Esophagus muscularis mucosa (tissue), 4 donors: ENCODE measurements around the gene MED25. TPM values are rescaled to one million over a fixed set of nuclear protein-coding genes. Genes with fewer than 3 reads are reported as not detected.

Experiments used
- DNase-seq: peaks from one replicate; pipeline ENCODE4 v3.0.0-alpha.2; 2017; ENCODE audit errors: extremely low spot score
- H3K27ac ChIP-seq, 4 donors: fragments of 200-600 bp; sonication (generic); replicated peaks in 1 of 4; 1 replicate in 3 of 4; 2 replicates in 1 of 4; pipeline ENCODE4 v1.5.1; 2016 to 2019; ENCODE audit warnings: mild to moderate bottlenecking in 1 of 4
- H3K27me3 ChIP-seq, 4 donors: fragments of 200-600 bp; sonication (generic); one replicate each; pipeline versions ENCODE4 v1.5.1 to v1.6.0; 2016 to 2019
- H3K36me3 ChIP-seq, 4 donors: fragments of 200-600 bp; sonication (generic); one replicate each; pipeline ENCODE4 v1.5.1; 2016 to 2019
- H3K4me1 ChIP-seq, 4 donors: fragments of 200-600 bp; sonication (generic); one replicate each; pipeline ENCODE4 v1.5.1; 2016 to 2019
- H3K4me3 ChIP-seq, 4 donors: fragments of 200-600 bp; sonication (generic); 1 replicate in 2 of 4; 2 replicates in 2 of 4; pipeline ENCODE4 v1.5.1; 2016 to 2019; ENCODE audit warnings: mild to moderate bottlenecking in 4 of 4, moderate library complexity in 1 of 4
- H3K9me3 ChIP-seq, 4 donors: fragments of 200-600 bp; sonication (generic); 1 replicate in 3 of 4; 2 replicates in 1 of 4; pipeline ENCODE4 v1.5.1; 2016 to 2019
- EP300 ChIP-seq: sonication (generic); formaldehyde crosslinking; IDR thresholded peaks from one replicate; pipeline ENCODE4 v1.6.1; 2017; ENCODE audit warnings: antibody characterized with exemption
- POLR2A ChIP-seq: fragments of 450-650 bp; IDR thresholded peaks from one replicate; pipeline ENCODE4 v1.6.1; 2017; ENCODE audit warnings: antibody characterized with exemption, moderate library complexity, mild to moderate bottlenecking, low read depth
- POLR2AphosphoS5 ChIP-seq, 2 donors: sonication (generic); formaldehyde crosslinking; IDR thresholded peaks; one replicate each; pipeline ENCODE4 v1.6.1; 2017; ENCODE audit warnings: antibody characterized with exemption in 2 of 2
- WGBS: methylation state at CpG from one replicate; pipeline ENCODE4 v1.1.5; 2018; 5-methylcytosine and 5-hydroxymethylcytosine counted together
- intact Hi-C: fragments of 100-400 bp; cut with DNase I; formaldehyde crosslinking; loops from one replicate; pipeline ENCODE4 v1.15.1; 2023
- total RNA-seq, 4 donors: library from RNA; depleted of rRNA; stranded (reverse); fragments of >200 nt; gene quantifications; one replicate each; pipeline versions ENCODE4 v1.1.0 to v1.2.1, GENCODE V29; 2016
- TF ChIP-seq, protein P1 (sequence below), 3 experiments: fragments of 200-600 bp in 2 of 3; fragments of 450-650 bp in 1 of 3; sonication (generic) in 2 of 3; IDR thresholded peaks; one replicate each; pipeline ENCODE4 v1.5.1; 2017 to 2019; ENCODE audit warnings: antibody characterized with exemption in 3 of 3, mild to moderate bottlenecking in 2 of 3, moderate library complexity in 1 of 3

MED25 gene
- total RNA-seq, 4 donors from 2014 or later, result 22.5 to 36.0 (median 34.1) TPM

DNA sequence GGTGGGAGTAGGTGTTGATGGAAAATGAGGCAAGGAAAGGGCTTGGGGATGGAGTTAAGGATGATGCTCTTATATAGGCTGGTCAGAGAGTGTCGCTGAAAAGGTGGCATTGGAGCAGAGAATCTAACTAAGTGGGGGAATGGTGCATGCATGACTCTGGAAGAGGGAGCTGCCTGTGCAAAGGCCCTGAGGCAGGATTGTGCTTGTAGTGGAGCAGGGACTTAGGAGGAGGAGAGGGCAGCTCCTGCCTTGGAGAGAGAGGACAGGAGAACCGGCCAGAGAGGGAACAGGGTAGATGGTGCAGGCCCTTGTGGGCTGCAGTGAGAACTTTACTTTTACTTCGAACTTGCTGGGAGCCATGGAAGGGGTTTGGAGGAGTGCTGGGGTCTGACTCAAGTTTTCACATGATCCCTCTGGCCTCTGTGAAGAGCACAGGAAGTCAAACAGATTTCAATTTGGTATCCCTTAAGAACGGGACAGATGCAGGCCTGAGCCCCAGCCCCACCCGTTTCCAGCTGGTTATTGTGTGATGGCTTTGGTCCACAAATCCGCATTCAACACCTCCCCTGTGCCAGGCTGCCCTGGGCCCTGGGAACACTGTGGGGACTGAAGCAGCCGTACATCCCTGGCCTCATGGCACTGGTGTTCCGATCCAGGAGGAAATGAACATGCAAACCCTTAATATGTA lies 44.3 kb upstream of the MED25 start:
- Histone ChIP-seq H3K9me3 (no peaks in the 10 kb centered on the region), H3K27me3 (no peaks in the 10 kb centered on the region), H3K36me3 (peaks cover 6 to 21% (median 14%) of the 10 kb centered on the region in 4 donors), H3K4me1 (peaks cover 9 to 33% (median 14%) of the 10 kb centered on the region in 4 donors), H3K4me3 (no peak overlapping the region), H3K27ac (no peak overlapping the region)
- WGBS, result 85% methylated on average over 6 of the region's 8 CpGs
- no peak for DNase-seq
- TF ChIP-seq EP300 (no peak), POLR2A (no peak), POLR2AphosphoS5 (IDR thresholded peaks at IDR 0.05) (no peak)
- TF ChIP-seq, protein P1, sequence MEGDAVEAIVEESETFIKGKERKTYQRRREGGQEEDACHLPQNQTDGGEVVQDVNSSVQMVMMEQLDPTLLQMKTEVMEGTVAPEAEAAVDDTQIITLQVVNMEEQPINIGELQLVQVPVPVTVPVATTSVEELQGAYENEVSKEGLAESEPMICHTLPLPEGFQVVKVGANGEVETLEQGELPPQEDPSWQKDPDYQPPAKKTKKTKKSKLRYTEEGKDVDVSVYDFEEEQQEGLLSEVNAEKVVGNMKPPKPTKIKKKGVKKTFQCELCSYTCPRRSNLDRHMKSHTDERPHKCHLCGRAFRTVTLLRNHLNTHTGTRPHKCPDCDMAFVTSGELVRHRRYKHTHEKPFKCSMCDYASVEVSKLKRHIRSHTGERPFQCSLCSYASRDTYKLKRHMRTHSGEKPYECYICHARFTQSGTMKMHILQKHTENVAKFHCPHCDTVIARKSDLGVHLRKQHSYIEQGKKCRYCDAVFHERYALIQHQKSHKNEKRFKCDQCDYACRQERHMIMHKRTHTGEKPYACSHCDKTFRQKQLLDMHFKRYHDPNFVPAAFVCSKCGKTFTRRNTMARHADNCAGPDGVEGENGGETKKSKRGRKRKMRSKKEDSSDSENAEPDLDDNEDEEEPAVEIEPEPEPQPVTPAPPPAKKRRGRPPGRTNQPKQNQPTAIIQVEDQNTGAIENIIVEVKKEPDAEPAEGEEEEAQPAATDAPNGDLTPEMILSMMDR (IDR thresholded peaks at IDR 0.05), result no peak
- intact Hi-C loops, result no loop called here

DNA sequence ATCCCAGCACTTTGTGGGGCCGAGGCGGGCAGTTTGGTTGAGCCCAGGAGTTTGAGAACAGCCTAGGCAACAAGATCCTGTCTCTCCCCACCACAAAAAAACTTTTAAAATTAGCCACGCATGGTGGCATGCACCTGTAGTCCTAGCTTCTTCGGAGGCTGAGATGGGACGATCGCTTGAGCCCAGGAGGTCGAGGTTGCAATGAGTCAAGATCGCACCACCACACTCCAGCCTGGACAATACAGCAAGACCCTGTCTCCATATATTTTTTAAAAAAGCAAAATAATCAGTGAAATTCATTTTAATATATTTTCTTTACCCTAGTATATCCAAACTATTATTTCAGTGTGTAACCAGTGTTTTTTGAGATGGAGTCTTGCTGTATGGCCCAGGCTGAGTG lies 43.1 kb upstream of the MED25 start:
- TF ChIP-seq EP300 (no peak), POLR2AphosphoS5 (IDR thresholded peaks at IDR 0.05) (no peak), POLR2A (no peak)
- TF ChIP-seq, protein P1 (IDR thresholded peaks at IDR 0.05), result no peak
- no peaks in the 10 kb centered on the region for H3K9me3 ChIP-seq

DNA sequence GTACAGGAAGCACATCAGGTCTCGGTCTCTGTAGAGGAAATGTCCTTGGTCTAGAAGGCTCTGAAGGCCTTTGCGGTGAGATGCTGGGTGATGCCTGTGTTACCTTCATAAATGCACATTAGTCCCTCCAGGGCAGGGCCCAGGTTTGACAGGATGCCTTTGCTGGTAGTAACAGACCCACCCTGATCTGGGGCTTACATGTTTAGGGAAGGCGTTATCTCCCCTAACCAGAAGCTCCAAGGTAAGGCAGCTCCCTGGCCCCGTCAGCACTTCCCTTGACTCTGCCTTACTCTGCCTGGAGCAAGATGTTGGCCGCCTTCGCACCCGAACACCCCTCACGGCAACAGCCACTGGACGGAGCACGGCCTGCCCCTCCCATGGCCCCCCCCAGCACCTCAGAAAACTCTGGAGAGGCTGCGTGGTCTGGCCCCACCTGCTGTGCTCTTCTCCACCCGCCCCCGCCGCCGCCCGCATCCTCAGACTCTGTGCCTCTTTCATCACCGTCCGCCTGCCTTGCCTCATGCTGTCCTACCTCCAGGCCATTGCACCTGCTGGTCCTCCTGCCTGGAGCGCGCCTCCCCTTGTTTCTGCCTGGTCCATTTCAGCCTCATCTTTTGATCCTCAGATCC lies 42.2 kb upstream of the MED25 start:
- TF ChIP-seq, protein P1 (IDR thresholded peaks at IDR 0.05), result no peak
- TF ChIP-seq POLR2A (no peak), EP300 (no peak), POLR2AphosphoS5 (IDR thresholded peaks at IDR 0.05) (no peak)
- no peaks in the 10 kb centered on the region for H3K27me3 ChIP-seq
- H3K4me1 ChIP-seq, result peaks cover 0 to 17% (median 3%) of the 10 kb centered on the region in 4 donors
- H3K4me3 ChIP-seq, result no peak overlapping the region
- no peak overlapping the region for H3K27ac ChIP-seq
- H3K9me3 ChIP-seq, result no peaks in the 10 kb centered on the region
- peaks cover 6 to 27% (median 14%) of the 10 kb centered on the region in 4 donors for H3K36me3 ChIP-seq
- intact Hi-C loops, result no loop called here
- WGBS, result 95% methylated on average over 20 of the region's 20 CpGs
- DNase-seq, result no peak

More for the DNA sequence above, 43.1 kb upstream of the MED25 start:
- no peak for DNase-seq
- H3K27ac ChIP-seq, result no peak overlapping the region
- H3K4me1 ChIP-seq, result peaks cover 0 to 21% (median 3%) of the 10 kb centered on the region in 4 donors
- H3K27me3 ChIP-seq, result no peaks in the 10 kb centered on the region
- 94% methylated on average over 8 of the region's 8 CpGs for WGBS
- intact Hi-C loops, result no loop called here
- H3K4me3 ChIP-seq, result no peak overlapping the region
- H3K36me3 ChIP-seq, result peaks cover 6 to 21% (median 14%) of the 10 kb centered on the region in 4 donors

GRCh38 chr19:49776371-49776764 lies 41.7 kb upstream of the MED25 start:
- no peaks in the 10 kb centered on the region for H3K9me3 ChIP-seq
- no peaks in the 10 kb centered on the region for H3K27me3 ChIP-seq
- TF ChIP-seq, protein P1 (IDR thresholded peaks at IDR 0.05), result no peak
- TF ChIP-seq EP300 (no peak), POLR2AphosphoS5 (IDR thresholded peaks at IDR 0.05) (no peak), POLR2A (no peak)
- no peak overlapping the region for H3K27ac ChIP-seq
- no peak for DNase-seq
- no peak overlapping the region for H3K4me3 ChIP-seq
- H3K4me1 ChIP-seq, result peaks cover 0 to 20% (median 6%) of the 10 kb centered on the region in 4 donors
- 81% methylated on average over 6 of the region's 6 CpGs for WGBS
- intact Hi-C loops, result no loop called here
- peaks cover 6 to 31% (median 14%) of the 10 kb centered on the region in 4 donors for H3K36me3 ChIP-seq
